GM18498 (cell line): ENCODE results near the gene ZNF234.
A peak's percentile ranks its signal among the peaks of the same experiment; 100 is the strongest.
"Not testable (repeated sequence)": the region's sequence is repeated elsewhere in the genome, so short reads cannot be mapped to it uniquely, and the experiment has no call there.

Experiments used
- ATAC-seq: cut with Tn5 transposase; IDR thresholded peaks from one replicate; pipeline ENCODE4 v1.9.1; 2021; ENCODE audit warnings: mild to moderate bottlenecking, moderate library complexity; ENCODE audit not compliant: unreplicated experiment

Gene ZNF234

GRCh38 chr19:44141191-44142058 is at the start of gene ZNF234:
ZNF234 (plus strand) TSS chr19:44141554; CDS start chr19:44144633, 3,079 bp downstream.
- ATAC-seq, result peak; percentile 88

GRCh38 chr19:44092108-44092507 is 49.2 kb upstream of the ZNF234 start:
- ATAC-seq, result no peak

- ATAC-seq, result peak; percentile 85
Measured at GRCh38 chr19:44093931-44094765, 47.2 kb upstream of the ZNF234 start, which contains the start of gene ZNF224. ZNF224 (plus strand) TSS chr19:44094361; CDS start chr19:44097874, 3,513 bp downstream.

- no peak for ATAC-seq
Measured at GRCh38 chr19:44107751-44108150, 33.6 kb upstream of the ZNF234 start.

GRCh38 chr19:44109458-44109857 is 31.9 kb upstream of the ZNF234 start:
- no peak for ATAC-seq

- no peak for ATAC-seq
Measured at GRCh38 chr19:44111910-44112463, 29.4 kb upstream of the ZNF234 start.

GRCh38 chr19:44112802-44113137 is 28.6 kb upstream of the ZNF234 start:
- ATAC-seq, result peak; percentile 5

- peak; percentile 91 for ATAC-seq
Measured at GRCh38 chr19:44113138-44113783, 28.1 kb upstream of the ZNF234 start, which contains the start of gene ZNF225. ZNF225 (plus strand) TSS chr19:44113399; CDS start chr19:44115828, 2,429 bp downstream.

- no peak for ATAC-seq
Measured at GRCh38 chr19:44113784-44114390, 27.5 kb upstream of the ZNF234 start.

GRCh38 chr19:44121162-44121561 is 20.2 kb upstream of the ZNF234 start:
- ATAC-seq, result not testable (repeated sequence)

GRCh38 chr19:44131955-44132354 is 9.4 kb upstream of the ZNF234 start:
- ATAC-seq, result no peak

- ATAC-seq, result no peak
Measured at GRCh38 chr19:44142059-44142433, 692 bp downstream of the ZNF234 start.

GRCh38 chr19:44149776-44150175 is 8.4 kb downstream of the ZNF234 start:
- ATAC-seq, result no peak

GRCh38 chr19:44151491-44151890 is 10.1 kb downstream of the ZNF234 start:
- ATAC-seq, result no peak

- no peak for ATAC-seq
Measured at GRCh38 chr19:44156475-44156874, 15.1 kb downstream of the ZNF234 start.

- ATAC-seq, result no peak
Measured at GRCh38 chr19:44163789-44164188, 22.4 kb downstream of the ZNF234 start.

- ATAC-seq, result peak; percentile 7
Measured at GRCh38 chr19:44164327-44164672, 22.9 kb downstream of the ZNF234 start.

- ATAC-seq, result peak; percentile 86
Measured at GRCh38 chr19:44164673-44165512, 23.5 kb downstream of the ZNF234 start, which contains the start of gene ZNF226. ZNF226 (plus strand) TSS chr19:44165100; CDS start chr19:44170081, 4,981 bp downstream.

- ATAC-seq, result not testable (repeated sequence)
Measured at GRCh38 chr19:44170660-44171059, 29.3 kb downstream of the ZNF234 start.
